T follicular helper cell (primary cell): Measurements from ENCODE around the gene IPO13.

Experiments
- DNase-seq: peaks from one replicate; pipeline ENCODE4 v3.0.0-alpha.2; 2020; ENCODE audit warnings: low read depth

IPO13 gene

GRCh38 chr1:44012941-44013609 lies 66.3 kb downstream of the IPO13 start:
- DNase-seq = no peak

GRCh38 chr1:44013949-44014348 lies 67.2 kb downstream of the IPO13 start:
- DNase-seq = no peak

DNA sequence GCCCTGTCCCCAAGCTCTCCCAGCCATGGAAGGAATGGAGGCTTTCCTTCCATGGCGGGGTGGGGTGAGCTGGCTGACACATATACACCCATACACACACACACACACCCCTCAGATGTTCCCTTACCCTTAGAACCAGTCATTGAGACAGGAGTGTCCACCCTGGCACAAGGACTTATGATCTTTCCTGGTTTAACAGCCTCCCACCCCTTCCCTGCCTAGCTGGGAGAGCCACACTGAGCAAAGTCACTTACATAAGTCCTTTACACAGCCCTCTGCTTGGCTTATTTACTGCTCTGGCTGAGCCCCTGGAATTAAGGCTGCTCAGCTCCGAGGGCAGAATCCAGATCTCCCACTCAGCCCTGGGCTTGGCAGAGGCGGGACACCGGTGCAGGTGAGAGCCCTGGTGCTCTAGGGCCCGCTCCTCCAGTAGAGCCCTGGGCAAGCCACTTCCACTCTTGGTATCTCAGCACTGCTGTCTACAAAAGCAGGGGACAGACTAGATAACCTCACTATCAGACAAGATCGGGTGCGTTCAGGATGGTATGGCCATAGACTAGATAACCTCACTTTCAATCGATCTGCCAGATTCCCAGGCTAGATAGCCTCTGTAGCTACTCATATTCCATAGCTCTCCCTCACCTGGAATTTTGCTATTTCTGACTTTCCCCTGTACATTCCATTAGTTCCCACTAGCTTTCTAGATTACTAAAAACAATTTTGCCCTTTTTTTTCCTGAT lies 67.8 kb downstream of the IPO13 start:
- DNase-seq = no peak

DNA sequence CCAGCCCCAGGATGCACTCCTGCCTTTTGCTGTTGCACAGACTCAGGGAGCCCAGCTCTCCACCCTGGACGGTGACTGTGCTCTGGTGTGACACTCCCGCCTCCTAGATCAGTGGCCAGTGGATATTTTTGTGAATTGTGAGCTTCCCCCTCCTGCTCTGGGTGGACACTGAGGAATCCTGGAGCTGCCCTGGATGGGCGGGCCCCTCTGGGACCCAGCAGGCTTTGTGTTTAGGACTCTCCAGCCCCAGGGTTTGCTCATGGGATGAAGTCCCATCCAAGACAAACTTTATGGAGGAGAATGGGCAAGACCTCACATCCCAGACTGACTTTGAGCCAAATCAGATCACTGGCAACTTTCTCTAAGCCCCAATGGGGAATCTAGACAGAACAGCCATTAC lies 68.5 kb downstream of the IPO13 start:
- DNase-seq = no peak

GRCh38 chr1:44016041-44016889 lies 69.5 kb downstream of the IPO13 start:
- no peak for DNase-seq

DNA sequence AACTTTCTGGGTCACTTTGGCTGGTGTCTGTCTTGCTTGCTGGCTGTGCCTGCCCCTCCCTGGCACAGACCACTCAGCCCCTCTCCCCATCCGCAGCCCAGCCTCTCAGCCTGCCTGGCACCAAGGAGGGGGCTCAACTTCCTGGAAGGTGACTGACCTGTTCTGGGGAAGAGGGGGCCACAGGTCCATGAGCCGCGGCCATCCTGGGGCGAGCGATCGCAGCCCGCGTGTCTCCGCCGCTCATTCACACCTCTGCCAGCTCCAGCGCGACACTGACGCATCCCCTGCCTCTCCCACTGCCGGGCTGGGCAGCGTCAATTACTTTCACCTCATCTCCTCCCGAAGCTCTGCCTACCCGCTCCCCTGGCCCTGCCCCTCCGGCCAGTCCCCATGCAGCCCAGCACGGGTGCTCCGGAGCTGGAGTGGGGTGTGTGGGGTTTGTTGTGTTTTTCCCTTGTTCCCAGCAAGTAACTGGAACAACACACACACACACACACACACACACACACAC lies 70.2 kb downstream of the IPO13 start:
- DNase-seq = no peak
